HEK293 (cell line): Measurements from ENCODE around the gene BLM.
"Not testable (repeated sequence)": the region's sequence is repeated elsewhere in the genome, so short reads cannot be mapped to it uniquely, and the experiment has no call there.

Source experiments
- CTCF ChIP-seq: fragments of 450-650 bp; formaldehyde crosslinking; IDR thresholded peaks from 2 replicates; pipeline ENCODE4 v1.5.1; 2016; ENCODE audit warnings: missing biosample characterization, missing genetic modification characterization
- PATZ1 ChIP-seq: fragments of 450-650 bp; formaldehyde crosslinking; IDR thresholded peaks from 2 replicates; pipeline ENCODE4 v1.5.1; 2016; ENCODE audit warnings: missing biosample characterization, missing genetic modification characterization
- TCF7L2 ChIP-seq: IDR thresholded peaks from 2 replicates; pipeline ENCODE4 v1.6.1; 2011; ENCODE audit warnings: low read depth, mild to moderate bottlenecking, inconsistent platforms, low read length, moderate library complexity, borderline replicate concordance
- ZBTB21 ChIP-seq: fragments of 450-650 bp; formaldehyde crosslinking; IDR thresholded peaks from 2 replicates; pipeline ENCODE4 v1.5.1; 2017; ENCODE audit warnings: missing biosample characterization, missing genetic modification characterization
- ZFP41 ChIP-seq: fragments of 450-650 bp; formaldehyde crosslinking; IDR thresholded peaks from 2 replicates; pipeline ENCODE4 v1.5.1; 2016; ENCODE audit warnings: missing biosample characterization, missing genetic modification characterization, borderline replicate concordance
- ZNF423 ChIP-seq: fragments of 450-650 bp; formaldehyde crosslinking; IDR thresholded peaks from 2 replicates; pipeline ENCODE4 v1.5.1; 2016; ENCODE audit warnings: missing biosample characterization, missing genetic modification characterization
- ZNF670 ChIP-seq: fragments of 450-650 bp; formaldehyde crosslinking; IDR thresholded peaks from 2 replicates; pipeline ENCODE4 v1.5.1; 2016; ENCODE audit warnings: missing biosample characterization, missing genetic modification characterization, low read depth
- TF ChIP-seq, protein P1 (sequence below): fragments of 450-650 bp; formaldehyde crosslinking; IDR thresholded peaks from 2 replicates; pipeline ENCODE4 v1.5.1; 2016; ENCODE audit warnings: missing biosample characterization, missing genetic modification characterization

DNA sequence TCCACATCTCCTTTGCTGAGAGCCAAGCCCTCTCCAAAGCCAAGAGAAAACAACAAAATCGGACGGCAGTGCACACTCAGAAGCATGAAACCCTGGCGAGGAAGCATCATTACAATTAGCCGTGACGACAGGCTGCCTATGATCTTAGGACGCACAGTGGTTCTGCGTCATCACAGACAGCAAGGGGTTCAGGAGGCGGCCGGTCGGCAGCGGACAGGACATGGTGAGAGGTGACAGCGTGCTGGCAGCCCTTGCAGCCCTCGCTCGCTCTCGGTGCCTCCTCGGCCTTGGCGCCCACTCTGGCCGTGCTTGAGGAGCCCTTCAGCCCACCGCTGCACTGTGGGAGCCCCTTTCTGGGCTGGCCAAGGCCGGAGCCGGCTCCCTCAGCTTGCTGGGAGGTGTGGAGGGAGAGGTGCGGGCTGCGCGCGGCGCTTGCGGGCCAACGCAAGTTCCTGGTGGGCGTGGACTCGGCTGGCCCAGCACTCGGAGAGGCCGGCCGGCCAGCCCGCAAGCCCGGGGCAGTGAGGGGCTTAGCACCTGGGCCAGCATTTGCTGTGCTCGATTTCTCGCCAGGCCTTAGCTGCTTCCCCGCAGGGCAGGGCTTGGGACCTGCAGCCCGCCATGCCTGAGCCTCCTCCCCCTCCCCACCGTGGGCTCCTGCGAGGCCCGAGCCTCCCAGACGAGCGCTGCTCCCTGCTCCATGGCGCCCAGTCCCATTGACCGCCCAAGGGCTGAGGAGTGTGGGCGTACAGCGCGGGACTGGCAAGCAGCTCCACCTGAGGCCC lies 108.2 kb downstream of the BLM start:
- not testable (repeated sequence) for TF ChIP-seq CTCF (tag by site-specific recombination); ZBTB21; PATZ1 (tag by site-specific recombination); ZFP41 (tag by site-specific recombination); ZNF670 (tag by site-specific recombination); ZNF423 (tag by site-specific recombination); TCF7L2
- TF ChIP-seq, protein P1, sequence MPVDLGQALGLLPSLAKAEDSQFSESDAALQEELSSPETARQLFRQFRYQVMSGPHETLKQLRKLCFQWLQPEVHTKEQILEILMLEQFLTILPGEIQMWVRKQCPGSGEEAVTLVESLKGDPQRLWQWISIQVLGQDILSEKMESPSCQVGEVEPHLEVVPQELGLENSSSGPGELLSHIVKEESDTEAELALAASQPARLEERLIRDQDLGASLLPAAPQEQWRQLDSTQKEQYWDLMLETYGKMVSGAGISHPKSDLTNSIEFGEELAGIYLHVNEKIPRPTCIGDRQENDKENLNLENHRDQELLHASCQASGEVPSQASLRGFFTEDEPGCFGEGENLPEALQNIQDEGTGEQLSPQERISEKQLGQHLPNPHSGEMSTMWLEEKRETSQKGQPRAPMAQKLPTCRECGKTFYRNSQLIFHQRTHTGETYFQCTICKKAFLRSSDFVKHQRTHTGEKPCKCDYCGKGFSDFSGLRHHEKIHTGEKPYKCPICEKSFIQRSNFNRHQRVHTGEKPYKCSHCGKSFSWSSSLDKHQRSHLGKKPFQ (tag by site-specific recombination): not testable (repeated sequence)
